Sigmoid colon (tissue), 7 donors: Measurements from ENCODE around the gene KIF23. TPM values are rescaled to one million over a fixed set of nuclear protein-coding genes. Genes with fewer than 3 reads are reported as not detected.

Experiments
- DNase-seq: peaks from one replicate; pipeline ENCODE4 v3.0.0-alpha.2; 2019
- H3K27ac ChIP-seq, 4 donors: fragments of 200-600 bp; sonication (generic); one replicate each; pipeline ENCODE4 v1.5.1; 2016 to 2019; ENCODE audit warnings: mild to moderate bottlenecking in 1 of 4
- H3K27me3 ChIP-seq, 3 donors: fragments of 200-600 bp; sonication (generic); one replicate each; pipeline ENCODE4 v1.5.1; 2019; ENCODE audit warnings: mild to moderate bottlenecking in 1 of 3
- H3K36me3 ChIP-seq, 4 donors: fragments of 200-600 bp; sonication (generic); one replicate each; pipeline ENCODE4 v1.5.1; 2016 to 2019
- H3K4me1 ChIP-seq, 4 donors: fragments of 200-600 bp; sonication (generic); one replicate each; pipeline ENCODE4 v1.5.1; 2017 to 2019
- H3K4me3 ChIP-seq, 4 donors: fragments of 200-600 bp; sonication (generic); one replicate each; pipeline ENCODE4 v1.5.1; 2017 to 2019; ENCODE audit warnings: mild to moderate bottlenecking in 2 of 4, moderate library complexity in 1 of 4
- H3K9me3 ChIP-seq, 4 donors: fragments of 200-600 bp in 3 of 4; sonication (generic) in 3 of 4; one replicate each; pipeline versions ENCODE4 v1.5.1 to v1.6.1; 2013 to 2019
- CTCF ChIP-seq, 4 experiments: fragments of 450-650 bp in 3 of 4; fragments of 200-600 bp in 1 of 4; IDR thresholded peaks; one replicate each; pipeline ENCODE4 v1.5.1; 2016 to 2019; ENCODE audit warnings: antibody characterized with exemption in 4 of 4, mild to moderate bottlenecking in 3 of 4, moderate library complexity in 2 of 4
- EP300 ChIP-seq, 4 donors: sonication (generic); formaldehyde crosslinking; IDR thresholded peaks; one replicate each; pipeline ENCODE4 v1.6.1; 2017; ENCODE audit warnings: antibody characterized with exemption in 4 of 4
- POLR2A ChIP-seq, 2 donors: fragments of 450-650 bp; IDR thresholded peaks; one replicate each; pipeline ENCODE4 v1.6.1; 2016; ENCODE audit warnings: antibody characterized with exemption in 2 of 2, mild to moderate bottlenecking in 2 of 2, moderate library complexity in 2 of 2
- POLR2AphosphoS5 ChIP-seq, 4 donors: sonication (generic); formaldehyde crosslinking; IDR thresholded peaks; one replicate each; pipeline ENCODE4 v1.6.1; 2017; ENCODE audit warnings: antibody characterized with exemption in 4 of 4
- WGBS, 2 donors: extraction: QIAGEN DNeasy Blood & Tissue Kit; methylation state at CpG; one replicate each; pipeline ENCODE4 v1.1.7; 2013; 5-methylcytosine and 5-hydroxymethylcytosine counted together
- intact Hi-C: fragments of 100-400 bp; cut with DNase I; formaldehyde crosslinking; loops from one replicate; pipeline ENCODE4 v1.15.1; 2023
- polyA plus RNA-seq, 3 donors: library from polyadenylated mRNA; stranded (reverse); fragments of 200-250 nt; gene quantifications; one replicate each; pipeline ENCODE4 v1.2.3, GENCODE V29; 2013
- total RNA-seq, 4 donors: library from RNA; depleted of rRNA; stranded (reverse); fragments of >200 nt; gene quantifications; one replicate each; pipeline ENCODE4 v1.1.0, GENCODE V29; 2016
- donor health status: healthy with polysubstance abuse.
- donor health status: Bipolar disorder and iron deficiency.
- donor health status: healthy.

KIF23 gene
- total and polyA plus RNA-seq, 7 donors, result 0.16 to 10.8 (median 2.1) TPM

GRCh38 chr15:69424001-69424400 is 9.9 kb downstream of the KIF23 start:
- no peak for DNase-seq
- no peak overlapping the region for H3K27ac ChIP-seq
- no peaks in the 10 kb centered on the region for H3K9me3 ChIP-seq
- H3K4me3 ChIP-seq, result no peak overlapping the region
- no peaks in the 10 kb centered on the region for H3K36me3 ChIP-seq
- TF ChIP-seq EP300 (IDR thresholded peaks at IDR 0.05) (no peak), POLR2A (IDR thresholded peaks at IDR 0.05) (no peak), POLR2AphosphoS5 (IDR thresholded peaks at IDR 0.05) (no peak), CTCF (IDR thresholded peaks at IDR 0.05) (no peak)
- no peaks in the 10 kb centered on the region for H3K27me3 ChIP-seq
- 91 to 93% methylated on average over 2 of the region's 2 CpGs for WGBS, 2 donors
- intact Hi-C loops, result no loop called here
- H3K4me1 ChIP-seq, result no peaks in the 10 kb centered on the region

- intact Hi-C loops, result no loop called here
- TF ChIP-seq CTCF (IDR thresholded peaks at IDR 0.05), result no peak
- no peak for TF ChIP-seq POLR2AphosphoS5 (IDR thresholded peaks at IDR 0.05)
- TF ChIP-seq EP300 (IDR thresholded peaks at IDR 0.05), result no peak
- no peak for TF ChIP-seq POLR2A (IDR thresholded peaks at IDR 0.05)
- Histone ChIP-seq H3K27ac (no peak overlapping the region), H3K4me3 (no peak overlapping the region), H3K27me3 (no peaks in the 10 kb centered on the region), H3K4me1 (no peaks in the 10 kb centered on the region), H3K9me3 (no peaks in the 10 kb centered on the region), H3K36me3 (no peaks in the 10 kb centered on the region)
- no peak for DNase-seq
- 88 to 95% methylated on average over 1 of the region's 1 CpG for WGBS, 2 donors
These were observed 10.7 kb downstream of the KIF23 start for GRCh38 chr15:69424748-69425413.

DNA sequence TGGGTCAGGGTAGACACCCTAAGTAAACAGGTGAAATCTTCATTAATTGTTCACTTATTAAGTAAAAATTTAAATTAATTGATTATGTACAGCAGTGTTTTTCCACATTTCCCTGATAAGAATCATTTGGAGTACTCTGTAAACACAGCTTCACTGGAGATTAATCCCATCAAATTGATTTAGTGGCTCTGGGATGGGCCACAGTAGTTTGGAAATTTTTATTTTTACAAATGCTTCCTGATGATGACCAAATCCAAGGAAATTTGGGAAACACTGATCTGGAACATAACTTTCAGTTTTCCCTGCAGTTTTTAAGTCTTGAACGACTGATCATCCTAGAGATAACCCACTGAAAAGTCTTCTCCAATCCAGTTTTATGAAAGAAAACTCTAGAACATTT is 19.7 kb downstream of the KIF23 start:
- Histone ChIP-seq H3K4me1 (no peaks in the 10 kb centered on the region), H3K4me3 (no peak overlapping the region), H3K9me3 (no peaks in the 10 kb centered on the region), H3K36me3 (no peaks in the 10 kb centered on the region), H3K27me3 (no peaks in the 10 kb centered on the region), H3K27ac (no peak overlapping the region)
- intact Hi-C loops, result no loop called here
- 85 to 96% methylated on average over 1 of the region's 1 CpG for WGBS, 2 donors
- no peak for DNase-seq
- TF ChIP-seq EP300 (IDR thresholded peaks at IDR 0.05) (no peak), POLR2A (IDR thresholded peaks at IDR 0.05) (no peak), CTCF (IDR thresholded peaks at IDR 0.05) (no peak), POLR2AphosphoS5 (IDR thresholded peaks at IDR 0.05) (no peak)

- H3K4me3 ChIP-seq, result no peak overlapping the region
- intact Hi-C loops, result no loop called here
- no peak overlapping the region for H3K27ac ChIP-seq
- H3K9me3 ChIP-seq, result no peaks in the 10 kb centered on the region
- DNase-seq, result no peak
- H3K27me3 ChIP-seq, result no peaks in the 10 kb centered on the region
- H3K4me1 ChIP-seq, result no peaks in the 10 kb centered on the region
- TF ChIP-seq EP300 (IDR thresholded peaks at IDR 0.05), result no peak
- no peak for TF ChIP-seq POLR2AphosphoS5 (IDR thresholded peaks at IDR 0.05)
- TF ChIP-seq POLR2A (IDR thresholded peaks at IDR 0.05), result no peak
- TF ChIP-seq CTCF (IDR thresholded peaks at IDR 0.05), result no peak
- 94 to 95% methylated on average over 5 of the region's 5 CpGs for WGBS, 2 donors
- no peaks in the 10 kb centered on the region for H3K36me3 ChIP-seq
These were observed 20.1 kb downstream of the KIF23 start for GRCh38 chr15:69434238-69434637.

GRCh38 chr15:69434679-69435078 is 20.5 kb downstream of the KIF23 start:
- DNase-seq, result no peak
- Histone ChIP-seq H3K27ac (no peak overlapping the region), H3K27me3 (no peaks in the 10 kb centered on the region), H3K9me3 (no peaks in the 10 kb centered on the region), H3K36me3 (no peaks in the 10 kb centered on the region), H3K4me3 (no peak overlapping the region), H3K4me1 (no peaks in the 10 kb centered on the region)
- no peak for TF ChIP-seq POLR2A (IDR thresholded peaks at IDR 0.05)
- TF ChIP-seq EP300 (IDR thresholded peaks at IDR 0.05), result no peak
- no peak for TF ChIP-seq POLR2AphosphoS5 (IDR thresholded peaks at IDR 0.05)
- TF ChIP-seq CTCF (IDR thresholded peaks at IDR 0.05), result no peak
- WGBS, 2 donors, result 97% methylated on average over 18 of the region's 18 CpGs
- intact Hi-C loops, result no loop called here
